Inflammatory macrophage treated with lipopolysaccharide for 4 hours (primary cell): Measurements from ENCODE around the gene PSMD1.
"Not testable (repeated sequence)": the region's sequence is repeated elsewhere in the genome, so short reads cannot be mapped to it uniquely, and the experiment has no call there.

Source experiments
- DNase-seq: peaks from one replicate; pipeline ENCODE4 v3.0.0-alpha.2; 2020

The PSMD1 gene

GRCh38 chr2:231058761-231059550, 2.3 kb downstream of the PSMD1 start:
- DNase-seq = no peak

DNA sequence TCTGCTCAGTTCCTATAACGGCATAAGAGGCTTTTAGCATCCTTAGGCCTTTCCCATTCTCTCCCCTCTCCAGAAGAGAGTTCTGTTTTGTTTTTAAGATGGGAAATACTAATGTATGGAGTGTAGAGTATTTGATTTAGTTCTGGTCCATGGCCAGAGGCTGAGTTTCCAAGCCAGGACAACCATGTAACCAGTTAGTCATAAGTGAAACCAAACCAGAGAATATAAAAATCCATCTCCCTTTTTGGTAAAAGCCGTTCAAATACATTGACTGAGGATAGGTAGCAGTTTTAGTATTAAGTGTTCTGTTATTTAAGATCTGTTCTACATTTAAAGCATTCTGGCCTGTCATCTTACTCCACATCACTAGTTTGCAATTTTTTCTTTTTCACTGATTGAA, 3.1 kb downstream of the PSMD1 start:
- DNase-seq = no peak

GRCh38 chr2:231062776-231063175, 6.1 kb downstream of the PSMD1 start:
- no peak for DNase-seq

- peak; percentile 27 for DNase-seq
Measured at GRCh38 chr2:231063347-231063746, 6.7 kb downstream of the PSMD1 start.

DNA sequence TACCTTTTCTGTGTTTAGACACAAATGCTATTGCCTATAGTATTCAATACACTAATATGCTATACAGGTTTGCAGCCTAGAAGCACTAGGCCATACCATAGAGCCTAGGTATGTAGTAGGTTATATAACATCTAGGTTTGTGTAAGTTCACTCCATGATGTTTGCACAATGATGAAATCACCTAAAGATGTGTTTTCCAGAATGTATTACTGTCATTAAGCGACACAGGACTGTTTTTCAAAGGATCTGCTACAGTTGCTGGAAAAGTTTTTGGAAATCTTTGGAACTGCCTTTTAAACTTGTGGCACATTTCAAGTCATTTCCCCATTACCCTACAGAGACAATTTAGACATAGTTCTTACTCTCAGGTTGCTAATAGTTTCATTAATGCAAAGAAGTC, 9.3 kb downstream of the PSMD1 start:
- no peak for DNase-seq

GRCh38 chr2:231067531-231067930, 10.9 kb downstream of the PSMD1 start:
- not testable (repeated sequence) for DNase-seq

- no peak for DNase-seq
Measured at GRCh38 chr2:231068525-231069222, 12.0 kb downstream of the PSMD1 start.

DNA sequence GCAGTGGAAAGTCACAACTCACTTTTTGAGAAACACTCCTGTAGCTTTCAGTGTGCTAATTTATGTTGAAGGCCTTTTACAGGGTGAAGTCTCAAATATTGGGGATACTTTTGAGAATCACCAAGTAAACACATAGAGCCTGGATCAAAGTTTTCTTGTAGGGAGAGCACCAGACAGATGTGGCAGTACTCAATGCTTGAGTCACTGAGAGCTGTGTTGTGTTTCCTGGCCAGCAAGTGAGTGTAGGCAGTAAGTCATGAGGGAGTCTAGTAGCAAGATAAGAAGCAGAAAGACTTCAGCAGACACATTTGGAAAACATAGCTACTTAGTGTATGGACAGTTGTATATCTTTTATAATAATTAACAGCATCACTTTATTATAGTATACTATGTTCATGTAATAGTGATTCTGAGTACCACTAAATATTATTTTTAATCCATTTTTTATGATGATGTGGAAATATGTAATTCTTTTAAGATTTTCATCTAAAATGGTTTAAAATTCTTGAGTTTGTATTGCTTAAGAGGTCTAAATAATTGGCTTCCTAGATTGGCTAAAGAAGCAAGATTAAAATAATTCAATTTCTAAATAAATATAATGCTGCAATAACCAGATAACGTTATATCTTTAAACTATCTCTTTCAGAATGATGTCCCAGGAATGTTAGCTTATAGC, 12.8 kb downstream of the PSMD1 start:
- no peak for DNase-seq

DNA sequence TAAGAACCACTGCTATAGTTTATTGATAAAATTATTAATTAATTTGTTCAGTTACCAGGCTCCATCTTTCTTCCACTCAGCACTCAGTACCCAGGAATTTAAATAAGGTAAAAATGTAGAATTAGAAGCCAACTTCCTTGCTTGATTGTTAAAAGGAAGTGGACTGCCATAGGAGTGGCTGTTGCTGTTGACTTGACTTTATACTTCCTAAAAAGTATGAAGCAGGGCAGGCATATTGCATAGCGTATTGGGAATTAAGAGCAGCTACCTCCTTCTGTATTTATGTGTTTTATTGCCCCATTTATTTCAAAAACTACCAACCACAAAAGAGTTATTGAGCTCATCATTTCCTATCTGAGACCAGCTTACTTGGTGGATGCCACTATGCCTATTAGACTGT, 27.9 kb downstream of the PSMD1 start:
- DNase-seq = peak; percentile 49

- DNase-seq = no peak
Measured at GRCh38 chr2:231088754-231089153, 32.1 kb downstream of the PSMD1 start.

GRCh38 chr2:231093933-231094332, 37.3 kb downstream of the PSMD1 start:
- no peak for DNase-seq

DNA sequence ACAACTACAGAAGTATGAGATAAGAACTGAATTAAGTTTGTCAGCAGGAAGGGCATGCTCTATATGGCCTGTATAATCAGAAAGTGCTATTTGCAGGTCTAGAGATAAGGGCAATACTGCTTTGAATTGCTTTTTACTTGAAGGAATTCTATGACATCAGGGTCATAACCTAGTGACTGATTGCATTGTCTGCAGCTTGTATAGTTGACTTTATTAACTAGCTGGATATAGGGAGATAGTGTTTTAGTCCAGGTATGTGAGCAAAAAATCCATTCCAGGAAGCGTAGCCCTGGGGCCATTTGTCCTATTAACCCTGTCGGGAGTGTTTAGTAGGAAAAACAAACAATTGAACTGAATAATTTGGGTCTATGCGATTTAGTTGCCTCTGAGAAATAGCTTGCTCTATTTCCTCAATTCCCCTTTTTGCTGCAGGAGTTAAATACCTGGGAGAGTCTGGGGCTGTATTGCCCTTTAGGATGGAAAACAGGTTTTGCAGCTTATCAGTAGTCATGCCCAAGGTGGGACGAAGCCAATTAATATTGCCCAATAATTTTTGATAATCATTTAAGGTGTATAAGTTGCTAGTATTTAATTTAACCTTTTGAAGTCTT, 38.2 kb downstream of the PSMD1 start:
- DNase-seq = no peak

- no peak for DNase-seq
Measured at GRCh38 chr2:231099918-231100317, 43.3 kb downstream of the PSMD1 start.

GRCh38 chr2:231100321-231100720, 43.7 kb downstream of the PSMD1 start:
- DNase-seq = not testable (repeated sequence)

- DNase-seq = no peak
Measured at GRCh38 chr2:231100990-231101389, 44.3 kb downstream of the PSMD1 start.

DNA sequence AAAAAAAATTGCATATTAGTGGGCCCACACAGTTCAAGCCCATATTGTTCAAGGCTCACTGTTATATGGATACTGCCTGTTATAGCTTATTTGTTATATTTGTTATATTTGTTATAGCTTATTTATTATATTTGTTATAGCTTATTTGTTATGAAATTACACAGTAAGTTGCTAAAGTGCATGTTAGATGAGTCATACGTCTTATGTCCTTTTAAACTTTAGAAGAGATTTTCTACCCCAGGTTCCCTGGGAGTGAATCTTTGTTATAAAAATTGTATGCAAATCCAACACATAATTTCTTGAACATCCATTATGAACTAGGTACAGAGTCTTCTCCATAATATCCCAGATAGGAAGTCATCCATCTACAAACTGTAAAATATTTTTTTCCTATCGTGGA, 46.1 kb downstream of the PSMD1 start:
- DNase-seq = no peak

GRCh38 chr2:231104115-231104713, 47.5 kb downstream of the PSMD1 start:
- peak; percentile 59 for DNase-seq

- DNase-seq = no peak
Measured at GRCh38 chr2:231110551-231110950, 53.9 kb downstream of the PSMD1 start.

DNA sequence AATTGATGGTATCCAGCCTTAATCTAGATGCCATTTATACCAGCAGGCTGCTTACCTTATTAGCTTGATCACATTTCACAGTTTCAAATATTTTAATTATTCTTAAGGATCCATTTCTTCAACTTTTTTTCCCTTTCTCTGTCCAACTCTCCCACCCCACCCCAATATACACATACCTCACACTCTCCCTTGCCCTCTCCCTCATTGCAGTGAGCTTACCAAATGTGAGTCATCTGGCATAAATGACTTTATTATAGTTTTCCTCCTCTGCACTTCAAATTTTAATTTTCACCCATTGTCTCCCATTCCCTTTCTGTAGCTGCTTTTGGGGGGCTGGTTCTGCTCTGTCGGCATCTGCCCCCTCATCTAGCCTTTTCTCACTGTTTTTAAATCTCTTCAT, 55.3 kb downstream of the PSMD1 start:
- no peak for DNase-seq

DNA sequence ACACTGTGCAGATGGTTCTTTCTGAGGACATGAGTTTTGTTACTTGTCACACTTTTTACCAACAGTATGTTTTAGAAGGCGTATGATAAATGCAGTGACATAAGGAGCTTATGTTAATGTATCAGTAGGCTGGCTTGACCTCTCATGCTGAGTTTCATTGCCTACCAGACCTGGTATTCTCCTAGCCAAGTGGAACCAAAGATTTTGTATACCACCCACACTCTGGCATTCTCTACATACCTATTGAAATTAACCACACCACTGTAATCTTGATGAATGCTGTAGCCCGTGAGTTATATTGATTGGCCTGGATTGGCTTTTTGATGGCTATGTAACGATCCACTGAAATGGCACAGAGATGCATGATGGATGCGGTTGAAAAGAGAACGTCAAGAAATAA, 56.8 kb downstream of the PSMD1 start:
- no peak for DNase-seq

GRCh38 chr2:231115651-231116050, 59.0 kb downstream of the PSMD1 start:
- no peak for DNase-seq

GRCh38 chr2:231117148-231117547, 60.5 kb downstream of the PSMD1 start:
- no peak for DNase-seq
